Naive thymus-derived CD4-positive, alpha-beta T cell (primary cell): ENCODE results near the gene BOLA1. TPM values are rescaled to one million over a fixed set of nuclear protein-coding genes. Genes with fewer than 3 reads are reported as not detected.
"Not testable (repeated sequence)": the region's sequence is repeated elsewhere in the genome, so short reads cannot be mapped to it uniquely, and the experiment has no call there.

Experiments used
- ATAC-seq: fragments of 150-1000 bp; cut with Tn5 transposase; 2 replicates; pipeline ENCODE4 v1.10.0; 2021; ENCODE audit warnings: mild to moderate bottlenecking, moderate library complexity
- CTCF ChIA-PET: fragments of 350-600 bp; sonication (Branson Sonifier 250); formaldehyde crosslinking; loops from one replicate; lab custom pipeline; 2021; ENCODE audit warnings: antibody characterized with exemption; lab: Charles Lee
- POLR2A ChIA-PET: fragments of 350-600 bp; sonication (Branson Sonifier 250); formaldehyde crosslinking; loops from one replicate; lab custom pipeline; 2021; ENCODE audit warnings: antibody characterized with exemption, inconsistent platforms; lab: Charles Lee
- DNase-seq, 9 donors: peaks; one replicate each; pipeline versions ENCODE4 v3.0.0 to v3.0.0-alpha.2; 2020 to 2022; ENCODE audit warnings: mixed read lengths in 1 of 9
- H3K27ac ChIP-seq: one replicate; pipeline ENCODE4 v1.7.0; 2013; ENCODE audit warnings: mild to moderate bottlenecking, low read depth, low read length, moderate library complexity
- H3K27me3 ChIP-seq, 2 donors: one replicate each; pipeline ENCODE4 v1.7.0; 2013; ENCODE audit warnings: low read length in 2 of 2, mild to moderate bottlenecking in 2 of 2, moderate library complexity in 2 of 2; ENCODE audit not compliant: control insufficient read depth in 2 of 2, insufficient read depth in 2 of 2
- H3K36me3 ChIP-seq, 3 experiments: 1 replicate in 2 of 3; 2 replicates in 1 of 3; pipeline ENCODE4 v1.7.0; 2013; ENCODE audit warnings: low read length in 3 of 3, mild to moderate bottlenecking in 3 of 3, moderate library complexity in 1 of 3; ENCODE audit not compliant: insufficient read depth in 3 of 3, control insufficient read depth in 2 of 3
- H3K4me1 ChIP-seq, 2 donors: one replicate each; pipeline ENCODE4 v1.7.0; 2013; ENCODE audit warnings: low read length in 2 of 2, mild to moderate bottlenecking in 2 of 2, moderate library complexity in 1 of 2; ENCODE audit not compliant: control insufficient read depth in 2 of 2, insufficient read depth in 2 of 2
- H3K4me3 ChIP-seq: 2 replicates; pipeline ENCODE4 v1.7.0; 2013; ENCODE audit warnings: mild to moderate bottlenecking, low read length
- H3K9me3 ChIP-seq, 3 experiments: 1 replicate in 2 of 3; 2 replicates in 1 of 3; pipeline ENCODE4 v1.7.0; 2013; ENCODE audit warnings: low read length in 3 of 3; ENCODE audit not compliant: control insufficient read depth in 2 of 3
- H3K27ac Mint-ChIP-seq, 9 donors: one replicate each; pipeline ENCODE4 v1.8.0; 2020 to 2022; ENCODE audit warnings: mixed read lengths in 9 of 9, mild to moderate bottlenecking in 8 of 9, moderate library complexity in 5 of 9, inconsistent platforms in 2 of 9
- H3K27me3 Mint-ChIP-seq, 5 donors: one replicate each; pipeline ENCODE4 v1.8.0; 2021 to 2022; ENCODE audit warnings: mixed read lengths in 5 of 5, mild to moderate bottlenecking in 1 of 5
- H3K36me3 Mint-ChIP-seq, 5 donors: one replicate each; pipeline ENCODE4 v1.8.0; 2020 to 2022; ENCODE audit warnings: mixed read lengths in 5 of 5, mild to moderate bottlenecking in 3 of 5, inconsistent platforms in 1 of 5
- H3K4me1 Mint-ChIP-seq, 7 donors: one replicate each; pipeline ENCODE4 v1.8.0; 2020 to 2022; ENCODE audit warnings: mixed read lengths in 7 of 7, mild to moderate bottlenecking in 3 of 7, inconsistent platforms in 1 of 7
- H3K4me3 Mint-ChIP-seq, 10 donors: one replicate each; pipeline ENCODE4 v1.8.0; 2020 to 2022; ENCODE audit warnings: mild to moderate bottlenecking in 10 of 10, mixed read lengths in 10 of 10, moderate library complexity in 6 of 10, inconsistent platforms in 2 of 10
- H3K9me3 Mint-ChIP-seq, 11 donors: one replicate each; pipeline ENCODE4 v1.8.0; 2020 to 2022; ENCODE audit warnings: mixed read lengths in 11 of 11, mild to moderate bottlenecking in 4 of 11, inconsistent platforms in 1 of 11, moderate library complexity in 1 of 11
- intact Hi-C, 2 donors: fragments of 100-400 bp; cut with micrococcal nuclease; formaldehyde crosslinking; loops; one replicate each; pipeline ENCODE4 v1.15.1; 2023
- polyA plus RNA-seq, 2 donors: library from polyadenylated mRNA; unstranded; fragments of 300-500 nt; fragmentation: Illumina TruSeq; gene quantifications; one replicate each; pipeline ENCODE4 v1.2.3, GENCODE V29; 2021
- total RNA-seq, 6 experiments: library from RNA in 5 of 6; stranded (reverse) in 5 of 6; gene quantifications; 1 replicate in 5 of 6; 2 replicates in 1 of 6; pipeline ENCODE4 v1.2.3 and lab custom pipeline; 2021 to 2026

The BOLA1 gene
- total and polyA plus RNA-seq, 7 experiments from 2014 or later, result 7.8 to 50.9 (median 26.4) TPM

- H3K4me3 ChIP-seq, result no peak overlapping the region
- ATAC-seq, result no peak
- H3K36me3 Mint-ChIP-seq, result peaks cover 0 to 1% (median 0%) of the 10 kb centered on the region in 5 donors
- H3K4me1 Mint-ChIP-seq, result peaks cover under 1 to 26% (median 7%) of the 10 kb centered on the region in 7 donors
- POLR2A ChIA-PET, result interaction anchor here (0.9 to 1.2 kb wide), 3 partner anchors 9 to 20 kb away, joined by 3 to 7 read pairs (median 4); partner anchors contain the start of genes SF3B4 and SV2A
- H3K27ac ChIP-seq, result no peak overlapping the region
- H3K27ac Mint-ChIP-seq, result peak overlapping the region in 2 of 9 donors; percentile 9 to 75
- no peaks in the 10 kb centered on the region for H3K27me3 Mint-ChIP-seq
- no peaks in the 10 kb centered on the region for H3K27me3 ChIP-seq
- H3K9me3 Mint-ChIP-seq, result no peaks in the 10 kb centered on the region
- H3K9me3 ChIP-seq, result no peaks in the 10 kb centered on the region
- no peaks in the 10 kb centered on the region for H3K36me3 ChIP-seq
- peak overlapping the region in 1 of 10 donors; percentile 70 for H3K4me3 Mint-ChIP-seq
- no peak for DNase-seq
- H3K4me1 ChIP-seq, result no peaks in the 10 kb centered on the region
- intact Hi-C loops, result loop anchor here in 1 of 2 donors (1.0 kb wide), 1 partner anchor 10 kb away; the partner anchor contains the start of gene SF3B4
- CTCF ChIA-PET, result no interaction called here
These were observed 38.4 kb downstream of the BOLA1 start for GRCh38 chr1:149937759-149938158.

DNA sequence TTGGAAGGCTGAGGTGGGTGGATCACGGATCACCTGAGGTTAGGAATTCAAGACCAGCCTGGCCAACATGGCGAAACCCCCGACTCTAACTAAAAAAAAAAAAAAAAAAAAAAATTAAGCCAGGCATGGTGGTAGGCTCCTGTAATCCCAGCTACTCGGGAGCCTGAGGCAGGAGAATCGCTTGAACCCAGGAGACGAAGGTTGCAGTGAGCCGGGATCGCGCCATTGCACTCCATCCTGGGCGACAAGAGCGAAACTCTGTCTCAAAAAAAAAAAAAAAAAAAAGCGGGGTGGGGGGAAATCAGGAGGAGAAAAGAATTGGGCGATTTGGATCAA, 39.3 kb downstream of the BOLA1 start:
- not testable (repeated sequence) for H3K9me3 Mint-ChIP-seq

DNA sequence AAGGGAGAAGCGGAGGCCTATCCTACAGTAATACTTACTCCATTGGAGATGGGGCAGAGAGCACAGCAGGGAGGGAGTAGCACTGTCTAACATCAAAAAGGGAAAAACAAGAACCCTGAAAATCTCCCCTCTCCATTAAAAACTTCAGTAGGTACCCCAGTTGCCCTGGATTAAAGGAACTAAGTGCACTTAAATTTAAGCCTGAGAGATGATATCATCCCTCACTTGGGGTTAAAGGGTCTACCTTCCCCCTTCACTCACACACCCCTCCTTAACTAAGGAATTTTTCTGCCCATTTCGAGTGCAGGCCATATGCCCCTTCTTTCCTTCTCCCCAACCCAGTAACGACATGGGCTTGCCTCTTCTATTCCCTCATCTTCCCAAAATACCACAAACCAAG, 41.1 kb downstream of the BOLA1 start:
- Mint-ChIP-seq H3K4me3 (no peak overlapping the region), H3K4me1 (peaks cover 4 to 33% (median 7%) of the 10 kb centered on the region in 7 donors), H3K27ac (peak overlapping the region in 1 of 9 donors; percentile 48), H3K27me3 (no peaks in the 10 kb centered on the region), H3K9me3 (no peaks in the 10 kb centered on the region), H3K36me3 (peaks cover 0 to 12% (median 4%) of the 10 kb centered on the region in 5 donors)
- DNase-seq (no peak), ATAC-seq (no peak)
- Histone ChIP-seq H3K27me3 (no peaks in the 10 kb centered on the region), H3K4me1 (no peaks in the 10 kb centered on the region), H3K27ac (no peak overlapping the region), H3K4me3 (no peak overlapping the region), H3K9me3 (no peaks in the 10 kb centered on the region), H3K36me3 (peaks cover 0 to 6% (median 0%) of the 10 kb centered on the region in 3 experiments)
- POLR2A ChIA-PET, result interaction anchor here (1.3 kb wide), 1 partner anchor 10 kb away, joined by 3 read pairs; no protein-coding TSS in a partner anchor
- CTCF ChIA-PET, result no interaction called here
- intact Hi-C loops, result no loop called here

More for the DNA sequence above, 39.3 kb downstream of the BOLA1 start:
- H3K36me3 Mint-ChIP-seq, H3K36me3 ChIP-seq, ATAC-seq, DNase-seq, H3K27me3 ChIP-seq, H3K4me3 ChIP-seq, H3K27me3 Mint-ChIP-seq, intact Hi-C loops, CTCF ChIA-PET, H3K4me1 ChIP-seq, H3K27ac ChIP-seq, H3K9me3 ChIP-seq: not testable (repeated sequence)
- Mint-ChIP-seq H3K27ac (peak overlapping the region in 2 of 9 donors; percentile 25 to 79), H3K4me1 (peaks cover 4 to 31% (median 7%) of the 10 kb centered on the region in 7 donors), H3K4me3 (peak overlapping the region in 1 of 10 donors; percentile 60)
- POLR2A ChIA-PET, result interaction anchor here (0.6 kb wide), 1 partner anchor 224 kb away, joined by 3 read pairs; no protein-coding TSS in a partner anchor

GRCh38 chr1:149942207-149942606, 42.8 kb downstream of the BOLA1 start:
- Mint-ChIP-seq H3K4me1 (peaks cover 4 to 30% (median 6%) of the 10 kb centered on the region in 7 donors), H3K27ac (no peak overlapping the region), H3K36me3 (peaks cover 0 to 14% (median 4%) of the 10 kb centered on the region in 5 donors), H3K9me3 (no peaks in the 10 kb centered on the region), H3K27me3 (no peaks in the 10 kb centered on the region), H3K4me3 (no peak overlapping the region)
- no peak overlapping the region for H3K4me3 ChIP-seq
- H3K9me3 ChIP-seq, result no peaks in the 10 kb centered on the region
- H3K4me1 ChIP-seq, result no peaks in the 10 kb centered on the region
- ChIA-PET POLR2A (no interaction called here), CTCF (no interaction called here)
- ATAC-seq (no peak), DNase-seq (no peak)
- peaks cover 0 to 9% (median 0%) of the 10 kb centered on the region in 3 experiments for H3K36me3 ChIP-seq
- H3K27ac ChIP-seq, result no peak overlapping the region
- intact Hi-C loops, result no loop called here
- H3K27me3 ChIP-seq, result no peaks in the 10 kb centered on the region

GRCh38 chr1:149942885-149943284, 43.5 kb downstream of the BOLA1 start:
- Histone ChIP-seq H3K9me3 (no peaks in the 10 kb centered on the region), H3K4me3 (no peak overlapping the region), H3K27me3 (no peaks in the 10 kb centered on the region), H3K4me1 (no peaks in the 10 kb centered on the region), H3K36me3 (peaks cover 0 to 14% (median 0%) of the 10 kb centered on the region in 3 experiments), H3K27ac (no peak overlapping the region)
- CTCF ChIA-PET, result no interaction called here
- ATAC-seq (no peak), DNase-seq (no peak)
- H3K9me3 Mint-ChIP-seq, result no peaks in the 10 kb centered on the region
- H3K4me3 Mint-ChIP-seq, result no peak overlapping the region
- H3K4me1 Mint-ChIP-seq, result peaks cover 0 to 23% (median 1%) of the 10 kb centered on the region in 7 donors
- H3K27ac Mint-ChIP-seq, result peak overlapping the region in 2 of 9 donors; percentile 10 to 68
- H3K27me3 Mint-ChIP-seq, result no peaks in the 10 kb centered on the region
- H3K36me3 Mint-ChIP-seq, result peaks cover 0 to 14% (median 6%) of the 10 kb centered on the region in 5 donors
- intact Hi-C loops, result no loop called here
- POLR2A ChIA-PET, result no interaction called here

GRCh38 chr1:149945206-149945605, 45.8 kb downstream of the BOLA1 start:
- no peak for DNase-seq
- peaks cover 0 to 23% (median 9%) of the 10 kb centered on the region in 5 donors for H3K36me3 Mint-ChIP-seq
- no peak for ATAC-seq
- peaks cover 0 to 8% (median 0%) of the 10 kb centered on the region in 7 donors for H3K4me1 Mint-ChIP-seq
- Histone ChIP-seq H3K4me1 (no peaks in the 10 kb centered on the region), H3K27me3 (no peaks in the 10 kb centered on the region), H3K36me3 (peaks cover 0 to 19% (median 0%) of the 10 kb centered on the region in 3 experiments), H3K9me3 (no peaks in the 10 kb centered on the region), H3K4me3 (no peak overlapping the region), H3K27ac (no peak overlapping the region)
- no peaks in the 10 kb centered on the region for H3K9me3 Mint-ChIP-seq
- ChIA-PET POLR2A (interaction anchor here (0.6 kb wide), 1 partner anchor 135 kb away, joined by 3 read pairs; no protein-coding TSS in a partner anchor), CTCF (no interaction called here)
- no peak overlapping the region for H3K4me3 Mint-ChIP-seq
- no peak overlapping the region for H3K27ac Mint-ChIP-seq
- no peaks in the 10 kb centered on the region for H3K27me3 Mint-ChIP-seq
- intact Hi-C loops, result no loop called here

- Histone ChIP-seq H3K4me1 (no peaks in the 10 kb centered on the region), H3K9me3 (no peaks in the 10 kb centered on the region), H3K27me3 (no peaks in the 10 kb centered on the region), H3K4me3 (no peak overlapping the region), H3K36me3 (peaks cover 0 to 14% (median 0%) of the 10 kb centered on the region in 3 experiments), H3K27ac (no peak overlapping the region)
- Mint-ChIP-seq H3K4me3 (no peak overlapping the region), H3K4me1 (no peaks in the 10 kb centered on the region), H3K27me3 (no peaks in the 10 kb centered on the region), H3K36me3 (peaks cover 0 to 33% (median 18%) of the 10 kb centered on the region in 5 donors), H3K27ac (no peak overlapping the region), H3K9me3 (peaks cover 0 to 5% (median 0%) of the 10 kb centered on the region in 11 donors)
- CTCF ChIA-PET, result no interaction called here
- DNase-seq, result no peak
- POLR2A ChIA-PET, result no interaction called here
- intact Hi-C loops, result no loop called here
- no peak for ATAC-seq
These were observed 50.5 kb downstream of the BOLA1 start for GRCh38 chr1:149949911-149950310.
